CD8-positive, alpha-beta memory T cell (primary cell): ENCODE data around the gene WFDC2. TPM values are rescaled to one million over a fixed set of nuclear protein-coding genes. Genes with fewer than 3 reads are reported as not detected.

ENCODE experiments used
- CTCF ChIA-PET: fragments of 350-600 bp; sonication (Branson Sonifier 250); formaldehyde crosslinking; loops from one replicate; lab custom pipeline; 2021; ENCODE audit warnings: antibody characterized with exemption; lab: Charles Lee
- POLR2A ChIA-PET: fragments of 350-600 bp; sonication (Branson Sonifier 250); formaldehyde crosslinking; loops from one replicate; lab custom pipeline; 2021; ENCODE audit warnings: antibody characterized with exemption; lab: Charles Lee
- DNase-seq, 5 donors: peaks; one replicate each; pipeline versions ENCODE4 v3.0.0 to v3.0.0-alpha.2; 2020 to 2022; ENCODE audit warnings: mixed read lengths in 1 of 5
- H3K27ac ChIP-seq: one replicate; pipeline ENCODE4 v1.7.0; 2013; ENCODE audit warnings: low read depth, mild to moderate bottlenecking, low read length, moderate library complexity
- H3K27me3 ChIP-seq: 2 replicates; pipeline ENCODE4 v1.7.0; 2013; ENCODE audit warnings: low read length, mild to moderate bottlenecking; ENCODE audit not compliant: insufficient read depth, poor library complexity, severe bottlenecking
- H3K36me3 ChIP-seq: 2 replicates; pipeline ENCODE4 v1.7.0; 2013; ENCODE audit warnings: mild to moderate bottlenecking, low read length, moderate library complexity; ENCODE audit not compliant: insufficient read depth
- H3K4me1 ChIP-seq: 2 replicates; pipeline ENCODE4 v1.7.0; 2013; ENCODE audit warnings: mild to moderate bottlenecking, low read length, moderate library complexity; ENCODE audit not compliant: insufficient read depth
- H3K4me3 ChIP-seq: 2 replicates; pipeline ENCODE4 v1.7.0; 2013; ENCODE audit warnings: mild to moderate bottlenecking, low read length
- H3K9me3 ChIP-seq: 2 replicates; pipeline ENCODE4 v1.7.0; 2013; ENCODE audit warnings: mild to moderate bottlenecking, low read length
- H3K27ac Mint-ChIP-seq, 8 donors: one replicate each; pipeline ENCODE4 v1.8.0; 2020 to 2021; ENCODE audit warnings: mixed read lengths in 8 of 8, mild to moderate bottlenecking in 6 of 8, inconsistent platforms in 3 of 8, moderate library complexity in 3 of 8
- H3K27me3 Mint-ChIP-seq, 2 donors: one replicate each; pipeline ENCODE4 v1.8.0; 2020 to 2021; ENCODE audit warnings: mixed read lengths in 2 of 2, mild to moderate bottlenecking in 1 of 2, moderate library complexity in 1 of 2
- H3K36me3 Mint-ChIP-seq, 3 donors: one replicate each; pipeline ENCODE4 v1.8.0; 2020 to 2021; ENCODE audit warnings: mixed read lengths in 3 of 3, inconsistent platforms in 1 of 3, mild to moderate bottlenecking in 1 of 3
- H3K4me1 Mint-ChIP-seq, 3 donors: one replicate each; pipeline ENCODE4 v1.8.0; 2020 to 2021; ENCODE audit warnings: mixed read lengths in 3 of 3, inconsistent platforms in 1 of 3, mild to moderate bottlenecking in 1 of 3
- H3K4me3 Mint-ChIP-seq, 7 donors: one replicate each; pipeline ENCODE4 v1.8.0; 2020 to 2021; ENCODE audit warnings: mixed read lengths in 7 of 7, mild to moderate bottlenecking in 6 of 7, moderate library complexity in 4 of 7, inconsistent platforms in 2 of 7
- H3K9me3 Mint-ChIP-seq, 5 donors: one replicate each; pipeline ENCODE4 v1.8.0; 2020 to 2022; ENCODE audit warnings: mixed read lengths in 5 of 5, mild to moderate bottlenecking in 3 of 5, moderate library complexity in 2 of 5, inconsistent platforms in 1 of 5
- polyA plus RNA-seq: library from polyadenylated mRNA; unstranded; fragments of 300-500 nt; fragmentation: Illumina TruSeq; gene quantifications from one replicate; pipeline ENCODE4 v1.2.3, GENCODE V29; 2021
- total RNA-seq, 2 experiments: library from RNA; stranded (reverse); gene quantifications; one replicate each; pipeline ENCODE4 v1.2.3, GENCODE V29; 2021

WFDC2 gene
- total and polyA plus RNA-seq, 3 experiments from 2014 or later = 0.55 TPM; not detected in 2

GRCh38 chr20:45456632-45457031 lies 12.9 kb upstream of the WFDC2 start:
- ChIA-PET POLR2A (no interaction called here), CTCF (interaction anchor here (1.7 to 8.4 kb wide), 2 partner anchors 95 to 138 kb away, joined by 6 to 57 read pairs; partner anchors contain the start of gene SYS1)
- H3K27ac Mint-ChIP-seq = no peak overlapping the region
- Histone ChIP-seq H3K4me1 (no peaks in the 10 kb centered on the region), H3K27me3 (no peaks in the 10 kb centered on the region), H3K36me3 (no peaks in the 10 kb centered on the region), H3K9me3 (no peaks in the 10 kb centered on the region), H3K27ac (no peak overlapping the region), H3K4me3 (no peak overlapping the region)
- H3K36me3 Mint-ChIP-seq = peaks cover 0 to 1% (median 0%) of the 10 kb centered on the region in 3 donors
- H3K27me3 Mint-ChIP-seq = peaks cover 3 to 11% of the 10 kb centered on the region in 2 donors
- H3K4me1 Mint-ChIP-seq = no peaks in the 10 kb centered on the region
- no peak overlapping the region for H3K4me3 Mint-ChIP-seq
- no peak for DNase-seq
- H3K9me3 Mint-ChIP-seq = no peaks in the 10 kb centered on the region

- no peak for DNase-seq
- Histone ChIP-seq H3K36me3 (no peaks in the 10 kb centered on the region), H3K27ac (no peak overlapping the region), H3K4me1 (no peaks in the 10 kb centered on the region), H3K27me3 (peaks cover 7% of the 10 kb centered on the region), H3K9me3 (no peaks in the 10 kb centered on the region), H3K4me3 (no peak overlapping the region)
- CTCF ChIA-PET = interaction anchor here (1.3 to 2.4 kb wide), 4 partner anchors 11 to 141 kb away, joined by 4 to 6 read pairs (median 4); partner anchors contain the start of gene SYS1
- POLR2A ChIA-PET = no interaction called here
- Mint-ChIP-seq H3K4me3 (no peak overlapping the region), H3K9me3 (no peaks in the 10 kb centered on the region), H3K36me3 (peaks cover 0 to 1% (median 0%) of the 10 kb centered on the region in 3 donors), H3K4me1 (no peaks in the 10 kb centered on the region), H3K27me3 (peaks cover 3 to 10% of the 10 kb centered on the region in 2 donors), H3K27ac (no peak overlapping the region)
These were observed 9.9 kb upstream of the WFDC2 start for GRCh38 chr20:45459606-45460005.

- no peaks in the 10 kb centered on the region for H3K9me3 ChIP-seq
- H3K4me3 Mint-ChIP-seq = no peak overlapping the region
These were observed 8.3 kb upstream of the WFDC2 start for GRCh38 chr20:45461225-45461624.

GRCh38 chr20:45462711-45463509 lies 6.6 kb upstream of the WFDC2 start:
- no peak for DNase-seq
- ChIA-PET CTCF (no interaction called here), POLR2A (no interaction called here)
- peaks cover 0 to 1% (median 0%) of the 10 kb centered on the region in 3 donors for H3K36me3 Mint-ChIP-seq
- Histone ChIP-seq H3K9me3 (no peaks in the 10 kb centered on the region), H3K27me3 (peaks cover 7% of the 10 kb centered on the region), H3K4me1 (no peaks in the 10 kb centered on the region), H3K36me3 (no peaks in the 10 kb centered on the region), H3K4me3 (no peak overlapping the region), H3K27ac (no peak overlapping the region)
- H3K27ac Mint-ChIP-seq = no peak overlapping the region
- H3K9me3 Mint-ChIP-seq = no peaks in the 10 kb centered on the region
- H3K4me1 Mint-ChIP-seq = no peaks in the 10 kb centered on the region
- H3K4me3 Mint-ChIP-seq = no peak overlapping the region
- peaks cover 12 to 32% of the 10 kb centered on the region in 2 donors for H3K27me3 Mint-ChIP-seq

More at GRCh38 chr20:45461225-45461624, 8.3 kb upstream of the WFDC2 start:
- no peak overlapping the region for H3K4me3 ChIP-seq
- no peaks in the 10 kb centered on the region for H3K4me1 ChIP-seq
- no peaks in the 10 kb centered on the region for H3K9me3 Mint-ChIP-seq
- no peak overlapping the region for H3K27ac ChIP-seq
- H3K36me3 ChIP-seq = no peaks in the 10 kb centered on the region
- peaks cover 0 to 1% (median 0%) of the 10 kb centered on the region in 3 donors for H3K36me3 Mint-ChIP-seq
- POLR2A ChIA-PET = no interaction called here
- H3K27me3 Mint-ChIP-seq = peaks cover 10 to 18% of the 10 kb centered on the region in 2 donors
- H3K27ac Mint-ChIP-seq = no peak overlapping the region
- DNase-seq = no peak
- H3K27me3 ChIP-seq = peaks cover 7% of the 10 kb centered on the region
- H3K4me1 Mint-ChIP-seq = no peaks in the 10 kb centered on the region
- CTCF ChIA-PET = no interaction called here

- H3K9me3 ChIP-seq = no peaks in the 10 kb centered on the region
- CTCF ChIA-PET = no interaction called here
- no peaks in the 10 kb centered on the region for H3K36me3 ChIP-seq
- no peak overlapping the region for H3K4me3 ChIP-seq
- H3K27ac ChIP-seq = no peak overlapping the region
- POLR2A ChIA-PET = no interaction called here
- Mint-ChIP-seq H3K9me3 (no peaks in the 10 kb centered on the region), H3K4me3 (no peak overlapping the region), H3K36me3 (peaks cover 0 to 1% (median 0%) of the 10 kb centered on the region in 3 donors), H3K27ac (no peak overlapping the region), H3K27me3 (peaks cover 20 to 40% of the 10 kb centered on the region in 2 donors), H3K4me1 (no peaks in the 10 kb centered on the region)
- no peaks in the 10 kb centered on the region for H3K4me1 ChIP-seq
- peaks cover 7% of the 10 kb centered on the region for H3K27me3 ChIP-seq
- DNase-seq = no peak
These were observed 5.8 kb upstream of the WFDC2 start for GRCh38 chr20:45463709-45464108.

- H3K9me3 ChIP-seq = no peaks in the 10 kb centered on the region
These were observed 3.9 kb upstream of the WFDC2 start for GRCh38 chr20:45465491-45466266.

GRCh38 chr20:45467172-45467571 lies 2.4 kb upstream of the WFDC2 start:
- ChIA-PET POLR2A (no interaction called here), CTCF (no interaction called here)
- Mint-ChIP-seq H3K9me3 (no peaks in the 10 kb centered on the region), H3K27me3 (peaks cover 35 to 60% of the 10 kb centered on the region in 2 donors), H3K4me1 (peaks cover 5 to 13% (median 8%) of the 10 kb centered on the region in 3 donors), H3K27ac (no peak overlapping the region), H3K36me3 (no peaks in the 10 kb centered on the region), H3K4me3 (no peak overlapping the region)
- Histone ChIP-seq H3K4me1 (peaks cover 12% of the 10 kb centered on the region), H3K27ac (no peak overlapping the region), H3K9me3 (no peaks in the 10 kb centered on the region), H3K36me3 (no peaks in the 10 kb centered on the region), H3K27me3 (peaks cover 32% of the 10 kb centered on the region), H3K4me3 (no peak overlapping the region)
- no peak for DNase-seq

More at GRCh38 chr20:45465491-45466266, 3.9 kb upstream of the WFDC2 start:
- peaks cover 8% of the 10 kb centered on the region for H3K4me1 ChIP-seq
- Mint-ChIP-seq H3K9me3 (no peaks in the 10 kb centered on the region), H3K4me3 (no peak overlapping the region), H3K27ac (no peak overlapping the region), H3K4me1 (peaks cover 5 to 8% (median 5%) of the 10 kb centered on the region in 3 donors), H3K27me3 (peaks cover 32 to 52% of the 10 kb centered on the region in 2 donors), H3K36me3 (peaks cover 0 to 1% (median 0%) of the 10 kb centered on the region in 3 donors)
- no peak for DNase-seq
- ChIA-PET CTCF (interaction anchor here (0.8 to 1.2 kb wide), 2 partner anchors 16 to 103 kb away, joined by 3 to 4 read pairs; partner anchors contain the start of gene SYS1), POLR2A (no interaction called here)
- no peaks in the 10 kb centered on the region for H3K36me3 ChIP-seq
- peaks cover 21% of the 10 kb centered on the region for H3K27me3 ChIP-seq
- no peak overlapping the region for H3K27ac ChIP-seq
- H3K4me3 ChIP-seq = no peak overlapping the region

- H3K4me1 ChIP-seq = peaks cover 12% of the 10 kb centered on the region
- Mint-ChIP-seq H3K36me3 (no peaks in the 10 kb centered on the region), H3K9me3 (no peaks in the 10 kb centered on the region), H3K27me3 (peaks cover 35 to 63% of the 10 kb centered on the region in 2 donors), H3K4me3 (no peak overlapping the region), H3K27ac (no peak overlapping the region), H3K4me1 (peaks cover 5 to 13% (median 8%) of the 10 kb centered on the region in 3 donors)
- no peak for DNase-seq
- H3K4me3 ChIP-seq = no peak overlapping the region
- H3K27me3 ChIP-seq = peaks cover 32% of the 10 kb centered on the region
- ChIA-PET POLR2A (no interaction called here), CTCF (no interaction called here)
- H3K9me3 ChIP-seq = no peaks in the 10 kb centered on the region
- H3K27ac ChIP-seq = no peak overlapping the region
- H3K36me3 ChIP-seq = no peaks in the 10 kb centered on the region
These were observed 1.7 kb upstream of the WFDC2 start for GRCh38 chr20:45467861-45468260.
